HepG2 (cell line): ENCODE results near the gene ESYT2. TPM values are rescaled to one million over a fixed set of nuclear protein-coding genes. Genes with fewer than 3 reads are reported as not detected.

Source experiments
- ATAD3A ChIP-seq: sonication (generic); formaldehyde crosslinking; IDR thresholded peaks from 2 replicates; pipeline ENCODE4 v1.4.0; 2020; ENCODE audit warnings: missing genetic modification reagents
- ATF3 ChIP-seq: sonication (generic); formaldehyde crosslinking; IDR thresholded peaks from 2 replicates; pipeline ENCODE4 v1.4.0; 2020; ENCODE audit warnings: missing genetic modification reagents
- ATF7-NPFF ChIP-seq: sonication (generic); formaldehyde crosslinking; IDR thresholded peaks from 2 replicates; pipeline ENCODE4 v1.8.1; 2023; ENCODE audit warnings: mild to moderate bottlenecking, low read depth, missing genetic modification reagents, moderate library complexity
- GABPB1 ChIP-seq: IDR thresholded peaks from 2 replicates; pipeline ENCODE4 v1.6.1; 2016; ENCODE audit warnings: mild to moderate bottlenecking, missing genetic modification reagents, moderate library complexity, missing compliant biosample characterization
- HNRNPLL ChIP-seq: fragments of 200-400 bp; formaldehyde crosslinking; IDR thresholded peaks from 2 replicates; pipeline ENCODE4 v1.6.1; 2017; ENCODE audit warnings: mild to moderate bottlenecking, low read depth, low read length; ENCODE audit not compliant: poor library complexity, severe bottlenecking
- HOXD1 ChIP-seq: sonication (generic); formaldehyde crosslinking; IDR thresholded peaks from 2 replicates; pipeline ENCODE4 v1.5.0; 2020; ENCODE audit warnings: missing genetic modification reagents
- IKZF1 ChIP-seq: fragments of 450-650 bp; IDR thresholded peaks from 2 replicates; pipeline ENCODE4 v1.7.1; 2016
- MAZ ChIP-seq, 2 experiments: sonication (generic) in 1 of 2; formaldehyde crosslinking in 1 of 2; IDR thresholded peaks; 2 replicates each; pipeline versions ENCODE4 v1.5.0 to v1.6.1; 2012 to 2020; ENCODE audit warnings: low read depth in 2 of 2, mild to moderate bottlenecking in 2 of 2, borderline replicate concordance in 1 of 2, improper control_type of control experiment in 1 of 2, low read length in 1 of 2, missing genetic modification reagents in 1 of 2, moderate library complexity in 1 of 2
- MYC ChIP-seq: sonication (generic); formaldehyde crosslinking; IDR thresholded peaks from 2 replicates; pipeline ENCODE4 v1.9.0; 2021; ENCODE audit warnings: missing genetic modification reagents, borderline replicate concordance
- NFE2 ChIP-seq: sonication (generic); formaldehyde crosslinking; IDR thresholded peaks from 2 replicates; pipeline ENCODE4 v1.4.0; 2020; ENCODE audit warnings: missing genetic modification reagents
- RARG ChIP-seq: sonication (generic); formaldehyde crosslinking; IDR thresholded peaks from 2 replicates; pipeline ENCODE4 v1.4.0; 2020; ENCODE audit warnings: low read depth, mild to moderate bottlenecking, missing genetic modification reagents
- RXRA ChIP-seq: sonication (generic); formaldehyde crosslinking; IDR thresholded peaks from 2 replicates; pipeline ENCODE4 v1.5.1; 2020; ENCODE audit warnings: missing genetic modification reagents
- THYN1 ChIP-seq: sonication (generic); formaldehyde crosslinking; IDR thresholded peaks from 2 replicates; pipeline ENCODE4 v1.8.1; 2023; ENCODE audit warnings: low read depth, mild to moderate bottlenecking, moderate library complexity, missing genetic modification reagents, borderline replicate concordance
- ZNF205 ChIP-seq: IDR thresholded peaks from 2 replicates; pipeline ENCODE4 v1.6.1; 2018; ENCODE audit warnings: missing biosample characterization, missing genetic modification reagents
- ZNF224 ChIP-seq: sonication (generic); formaldehyde crosslinking; IDR thresholded peaks from 2 replicates; pipeline ENCODE4 v1.5.0; 2020; ENCODE audit warnings: mild to moderate bottlenecking, missing genetic modification reagents
- ZNF343 ChIP-seq: sonication (generic); formaldehyde crosslinking; IDR thresholded peaks from 2 replicates; pipeline ENCODE4 v1.4.0; 2020; ENCODE audit warnings: mild to moderate bottlenecking, missing genetic modification reagents
- ZNF563 ChIP-seq: sonication (generic); formaldehyde crosslinking; IDR thresholded peaks from 2 replicates; pipeline ENCODE4 v1.8.0; 2022; ENCODE audit warnings: mild to moderate bottlenecking, moderate library complexity, missing genetic modification reagents
- ZNF597 ChIP-seq: sonication (generic); formaldehyde crosslinking; IDR thresholded peaks from 2 replicates; pipeline ENCODE4 v1.5.0; 2020; ENCODE audit warnings: missing genetic modification reagents
- ZNF746 ChIP-seq: sonication (generic); formaldehyde crosslinking; IDR thresholded peaks from 2 replicates; pipeline ENCODE4 v1.8.0; 2022; ENCODE audit warnings: mild to moderate bottlenecking, missing genetic modification reagents
- ZSCAN12 ChIP-seq: sonication (generic); formaldehyde crosslinking; IDR thresholded peaks from 2 replicates; pipeline ENCODE4 v1.9.0; 2021; ENCODE audit warnings: mild to moderate bottlenecking, missing genetic modification reagents
- polyA plus RNA-seq, 8 experiments: library from polyadenylated mRNA; depleted of rRNA in 3 of 8; stranded (reverse) in 7 of 8; unstranded in 1 of 8; fragments of >200 nt; fragmentation: Illumina TruSeq in 4 of 8; extraction: Trizol in 4 of 8; gene quantifications; 2 replicates each; pipeline versions ENCODE4 v1.2.1 to v1.2.3, GENCODE V29; 2011 to 2016; ENCODE audit warnings: low read depth in 4 of 8, missing spikeins in 1 of 8, mixed read lengths in 1 of 8; ENCODE audit not compliant: insufficient read depth in 1 of 8
- total RNA-seq, 5 experiments: library from RNA; depleted of rRNA; stranded (reverse); fragments of >200 nt; fragmentation: Illumina TruSeq; extraction: Trizol; gene quantifications; 2 replicates each; pipeline ENCODE4 v1.2.3, GENCODE V29; 2016; ENCODE audit warnings: low read depth in 1 of 5
- TF ChIP-seq, protein P1 (sequence below): sonication (generic); formaldehyde crosslinking; IDR thresholded peaks from 2 replicates; pipeline ENCODE4 v1.5.0; 2020; ENCODE audit warnings: missing genetic modification reagents
- TF ChIP-seq, protein P2 (sequence below): sonication (generic); formaldehyde crosslinking; conservative IDR thresholded peaks from 2 replicates; pipeline ENCODE4 v1.4.0; 2020; ENCODE audit warnings: missing genetic modification reagents

The ESYT2 gene
- total and polyA plus RNA-seq, 2 of the 13 experiments (the other 11 are each of a cell fraction or from before 2014, with no cell fraction given): 28.5 to 37.3 TPM

DNA sequence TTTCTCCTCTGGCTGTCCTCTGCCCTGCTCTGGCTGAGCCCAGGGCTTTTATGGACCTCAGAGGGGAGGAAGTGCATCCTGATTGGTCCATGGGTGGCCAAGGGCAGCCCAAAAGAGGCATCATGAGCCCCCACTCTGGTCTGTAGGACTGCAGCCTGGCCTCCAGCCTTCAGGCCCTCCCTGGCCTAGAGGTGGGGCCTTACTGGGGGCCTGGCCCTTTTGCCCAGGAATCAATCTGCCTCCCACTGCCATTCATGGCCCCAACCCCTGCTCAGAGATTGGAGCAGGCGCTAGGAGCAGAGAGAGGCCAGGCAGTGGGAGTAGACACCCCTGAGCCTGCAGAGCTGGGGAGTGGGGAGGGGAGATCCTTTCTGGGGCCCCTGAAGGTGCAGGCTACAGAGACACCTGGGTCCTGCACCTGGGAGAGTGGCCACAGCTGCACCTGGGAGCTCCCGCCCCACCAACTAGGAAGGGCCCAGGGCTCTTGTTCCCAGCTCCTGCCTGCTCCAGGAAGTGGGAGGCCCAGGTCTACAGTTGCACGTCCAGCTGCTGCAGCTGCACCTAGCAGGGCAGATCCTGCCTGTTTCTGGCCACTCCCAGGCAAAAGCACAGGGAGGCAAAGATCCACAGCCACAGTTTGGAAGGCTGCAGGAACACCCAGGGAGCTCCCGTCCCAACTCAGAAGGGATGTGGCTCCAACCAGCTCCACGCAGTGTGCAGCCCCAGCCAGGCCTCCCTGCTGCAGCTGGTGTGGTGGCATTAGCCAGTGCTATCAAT lies 20.6 kb upstream of the ESYT2 start (continued):
- TF ChIP-seq, protein P1, sequence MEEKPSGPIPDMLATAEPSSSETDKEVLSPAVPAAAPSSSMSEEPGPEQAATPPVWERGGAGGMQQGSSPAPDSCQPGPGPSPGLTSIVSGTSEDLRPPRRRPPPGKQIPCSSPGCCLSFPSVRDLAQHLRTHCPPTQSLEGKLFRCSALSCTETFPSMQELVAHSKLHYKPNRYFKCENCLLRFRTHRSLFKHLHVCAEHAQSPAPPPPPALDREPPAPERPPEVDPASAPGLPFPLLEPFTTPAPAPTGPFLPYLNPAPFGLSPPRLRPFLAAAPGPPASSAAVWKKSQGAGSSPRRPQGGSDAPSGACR: no peak
- TF ChIP-seq, protein P2, sequence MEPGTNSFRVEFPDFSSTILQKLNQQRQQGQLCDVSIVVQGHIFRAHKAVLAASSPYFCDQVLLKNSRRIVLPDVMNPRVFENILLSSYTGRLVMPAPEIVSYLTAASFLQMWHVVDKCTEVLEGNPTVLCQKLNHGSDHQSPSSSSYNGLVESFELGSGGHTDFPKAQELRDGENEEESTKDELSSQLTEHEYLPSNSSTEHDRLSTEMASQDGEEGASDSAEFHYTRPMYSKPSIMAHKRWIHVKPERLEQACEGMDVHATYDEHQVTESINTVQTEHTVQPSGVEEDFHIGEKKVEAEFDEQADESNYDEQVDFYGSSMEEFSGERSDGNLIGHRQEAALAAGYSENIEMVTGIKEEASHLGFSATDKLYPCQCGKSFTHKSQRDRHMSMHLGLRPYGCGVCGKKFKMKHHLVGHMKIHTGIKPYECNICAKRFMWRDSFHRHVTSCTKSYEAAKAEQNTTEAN (CRISPR knock-in tag): no peak
- TF ChIP-seq MYC (CRISPR knock-in tag) (no peak), ZNF224 (CRISPR knock-in tag) (0 out of 2 replicates have a peak, but pooled peaks have one; percentile 23), ZNF597 (CRISPR knock-in tag) (no peak), ZNF343 (CRISPR knock-in tag) (0 out of 2 replicates have a peak, but pooled peaks have one; percentile 30), ATF7-NPFF (CRISPR knock-in tag) (no peak), RARG (CRISPR knock-in tag) (no peak), GABPB1 (CRISPR knock-in tag) (no peak; the same call in 1 of the 2 replicates), ZNF563 (CRISPR knock-in tag) (no peak; the same call in 1 of the 2 replicates), THYN1 (CRISPR knock-in tag) (no peak), ZSCAN12 (CRISPR knock-in tag) (no peak), HNRNPLL (no peak), ATF3 (CRISPR knock-in tag) (no peak), ZNF205 (CRISPR knock-in tag) (no peak), IKZF1 (no peak), HOXD1 (CRISPR knock-in tag) (no peak), MAZ (IDR thresholded peaks at IDR 0.05; ENCODE audit: borderline replicate concordance, low read depth, low read length) (peak; percentile 7; the same call in 1 of the 2 replicates), MAZ (CRISPR knock-in tag; IDR thresholded peaks at IDR 0.05; ENCODE audit: low read depth) (peak; percentile 66; the same call in 1 of the 2 replicates), ATAD3A (no peak), RXRA (CRISPR knock-in tag) (no peak; the same call in 1 of the 2 replicates), ZNF746 (no peak), NFE2 (CRISPR knock-in tag) (no peak)
